ENCODE data around the gene SRPK2.

Gene SRPK2

DNA sequence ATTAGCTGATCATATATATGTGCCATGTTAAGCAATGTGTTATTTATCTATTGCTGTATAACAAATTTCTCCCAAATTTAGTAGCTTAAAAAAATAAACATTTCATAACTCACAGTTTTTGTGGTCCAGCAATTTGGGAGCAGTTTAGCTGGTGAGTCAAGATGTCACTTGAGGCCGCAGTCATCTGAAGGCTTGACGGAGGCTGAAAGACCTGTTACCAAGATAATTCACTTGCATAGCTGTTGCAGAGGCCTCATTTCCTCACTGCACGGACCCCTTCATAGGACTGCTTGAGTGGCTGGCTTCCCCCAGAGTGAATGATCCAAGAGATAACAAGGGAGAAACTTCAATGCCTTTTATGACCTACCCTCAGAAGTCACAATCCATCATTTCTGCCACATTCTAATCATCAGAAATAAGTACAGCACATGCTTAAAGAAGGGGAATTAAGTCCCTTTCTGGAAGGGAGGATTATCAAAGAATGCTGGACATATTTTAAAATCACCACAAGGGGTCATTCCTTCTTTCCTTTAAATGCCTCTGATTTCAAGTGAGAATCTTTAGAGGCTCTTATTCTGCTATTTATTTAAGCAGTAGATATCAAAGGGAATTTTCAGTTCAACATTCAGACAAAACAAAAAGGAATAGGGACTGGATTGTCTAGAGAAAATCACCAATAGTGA is 10.5 kb upstream of the SRPK2 start:
- POLR2A ChIA-PET = no interaction called here
- CTCF ChIA-PET = interaction anchor here (0.7 to 2.1 kb wide), 7 partner anchors 10 to 190 kb away, joined by 3 to 9 read pairs (median 3); partner anchors contain the start of gene SRPK2
- WGBS (ENCODE audit: insufficient coverage) = 89% methylated on average over 3 of the region's 3 CpGs

DNA sequence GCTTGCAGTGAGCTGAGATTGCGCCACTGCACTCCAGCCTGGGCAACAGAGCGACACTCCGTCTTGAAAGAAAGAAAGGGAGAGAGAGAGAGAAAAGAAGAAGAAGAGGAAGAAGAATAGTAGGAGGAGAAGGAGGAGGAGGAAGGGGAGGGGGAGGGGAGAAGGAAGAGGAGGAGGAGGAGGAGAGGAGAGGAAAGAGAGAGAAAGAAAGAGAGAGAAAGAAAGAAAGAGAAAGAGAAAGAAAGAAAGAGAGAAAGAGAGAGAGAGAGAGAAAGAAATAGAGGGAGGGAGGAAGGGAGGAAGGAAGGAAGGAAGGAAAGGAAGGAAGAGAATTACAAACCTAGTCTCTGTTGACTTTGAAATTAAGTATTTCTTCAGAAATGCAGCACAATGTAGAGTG is 7.8 kb upstream of the SRPK2 start:
- H3K27ac ChIP-seq (ENCODE audit: insufficient read depth in 1 of 2, low read depth in 1 of 2, low read length in 2 of 2, poor library complexity in 1 of 2, severe bottlenecking in 2 of 2) = no peak overlapping the region
- H3K4me3 ChIP-seq (ENCODE audit: control insufficient read depth in 1 of 7, extremely low read depth in 1 of 7, insufficient read depth in 4 of 7, low read depth in 2 of 7, low read length in 6 of 7) = no peak overlapping the region
- CTCF ChIA-PET = no interaction called here
- no peak for DNase-seq
- POLR2A ChIA-PET = interaction anchor here (0.6 kb wide), 1 partner anchor 1780 kb away, joined by 3 read pairs; no protein-coding TSS in a partner anchor
- no peaks in the 10 kb centered on the region for H3K27me3 ChIP-seq (replicated peaks in 2 of 5; ENCODE audit: control insufficient read depth in 4 of 5, insufficient read depth in 5 of 5, low read length in 4 of 5)
- H3K9me3 ChIP-seq (ENCODE audit: control extremely low read depth in 1 of 5, control insufficient read depth in 4 of 5, insufficient read depth in 2 of 5, low read depth in 1 of 5, low read length in 4 of 5) = no peaks in the 10 kb centered on the region
- peaks cover 0 to under 1% (median 0%) of the 10 kb centered on the region in 4 experiments for H3K4me1 ChIP-seq (ENCODE audit: control extremely low read depth in 1 of 4, control insufficient read depth in 4 of 4, insufficient read depth in 4 of 4, low read length in 3 of 4)
- WGBS (ENCODE audit: insufficient coverage) = 96% methylated on average over 3 of the region's 3 CpGs
- H3K36me3 ChIP-seq (ENCODE audit: control insufficient read depth in 4 of 4, insufficient read depth in 4 of 4, low read length in 3 of 4) = no peaks in the 10 kb centered on the region

More for the DNA sequence above, 10.5 kb upstream of the SRPK2 start:
- peak in 2 of 3 donors; percentile 28 to 42 for DNase-seq
- Histone ChIP-seq H3K36me3 (ENCODE audit: control insufficient read depth in 4 of 4, insufficient read depth in 4 of 4, low read length in 3 of 4) (no peaks in the 10 kb centered on the region), H3K27me3 (replicated peaks in 2 of 5; ENCODE audit: control insufficient read depth in 4 of 5, insufficient read depth in 5 of 5, low read length in 4 of 5) (no peaks in the 10 kb centered on the region), H3K27ac (ENCODE audit: insufficient read depth in 1 of 2, low read depth in 1 of 2, low read length in 2 of 2, poor library complexity in 1 of 2, severe bottlenecking in 2 of 2) (no peak overlapping the region), H3K9me3 (ENCODE audit: control extremely low read depth in 1 of 5, control insufficient read depth in 4 of 5, insufficient read depth in 2 of 5, low read depth in 1 of 5, low read length in 4 of 5) (no peaks in the 10 kb centered on the region), H3K4me3 (ENCODE audit: control insufficient read depth in 1 of 7, extremely low read depth in 1 of 7, insufficient read depth in 4 of 7, low read depth in 2 of 7, low read length in 6 of 7) (no peak overlapping the region), H3K4me1 (ENCODE audit: control extremely low read depth in 1 of 4, control insufficient read depth in 4 of 4, insufficient read depth in 4 of 4, low read length in 3 of 4) (peaks cover 0 to 4% (median 0%) of the 10 kb centered on the region in 4 experiments)

DNA sequence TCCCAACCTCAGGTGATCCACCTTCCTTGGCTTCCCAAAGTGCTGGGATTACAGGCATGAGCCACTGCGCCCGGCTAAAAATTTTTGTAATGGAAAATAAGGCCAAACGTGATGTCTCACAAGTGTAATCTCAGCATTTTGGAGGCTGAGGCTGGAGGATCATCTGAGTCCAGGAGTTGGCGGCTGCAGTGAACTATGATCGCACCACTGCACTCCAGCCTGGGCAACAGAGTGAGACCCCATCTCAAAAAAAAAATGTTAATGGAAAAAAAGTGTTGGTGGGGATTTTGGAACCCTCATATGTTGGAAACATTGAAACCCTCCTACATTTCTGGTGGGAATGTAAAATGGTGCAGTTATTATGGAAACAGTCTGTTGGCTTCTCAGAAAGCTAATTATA is 2.7 kb upstream of the SRPK2 start:
- POLR2A ChIA-PET = no interaction called here
- CTCF ChIA-PET = interaction anchor here (1.1 kb wide), 1 partner anchor 10 kb away, joined by 4 read pairs; no protein-coding TSS in a partner anchor
- Histone ChIP-seq H3K27ac (ENCODE audit: insufficient read depth in 1 of 2, low read depth in 1 of 2, low read length in 2 of 2, poor library complexity in 1 of 2, severe bottlenecking in 2 of 2) (no peak overlapping the region), H3K27me3 (replicated peaks in 2 of 5; ENCODE audit: control insufficient read depth in 4 of 5, insufficient read depth in 5 of 5, low read length in 4 of 5) (no peaks in the 10 kb centered on the region), H3K36me3 (ENCODE audit: control insufficient read depth in 4 of 4, insufficient read depth in 4 of 4, low read length in 3 of 4) (no peaks in the 10 kb centered on the region), H3K4me3 (ENCODE audit: control insufficient read depth in 1 of 7, extremely low read depth in 1 of 7, insufficient read depth in 4 of 7, low read depth in 2 of 7, low read length in 6 of 7) (no peak overlapping the region), H3K9me3 (ENCODE audit: control extremely low read depth in 1 of 5, control insufficient read depth in 4 of 5, insufficient read depth in 2 of 5, low read depth in 1 of 5, low read length in 4 of 5) (no peaks in the 10 kb centered on the region), H3K4me1 (ENCODE audit: control extremely low read depth in 1 of 4, control insufficient read depth in 4 of 4, insufficient read depth in 4 of 4, low read length in 3 of 4) (peaks cover 5 to 11% (median 9%) of the 10 kb centered on the region in 4 experiments)
- DNase-seq = no peak
- WGBS (ENCODE audit: insufficient coverage) = 98% methylated on average over 5 of the region's 5 CpGs

DNA sequence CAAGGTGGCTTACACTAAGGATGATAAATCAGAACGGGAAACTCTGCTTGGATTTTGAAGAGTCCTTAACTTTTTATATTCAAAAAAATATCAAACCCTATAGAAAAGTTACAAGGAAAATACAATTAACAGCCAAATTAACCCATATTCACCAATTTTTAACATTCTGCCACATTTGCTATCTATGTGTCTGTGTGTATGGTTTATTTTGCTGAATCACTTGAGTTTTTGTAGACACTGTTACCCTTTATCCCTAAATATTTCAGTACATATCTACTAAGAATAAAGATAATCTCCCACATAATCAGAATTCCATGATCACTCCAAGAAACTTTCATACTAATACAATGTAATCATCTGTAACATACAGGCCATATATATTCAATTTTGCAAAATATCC is 1.2 kb upstream of the SRPK2 start:
- CTCF ChIA-PET = interaction anchor here (1.1 kb wide), 1 partner anchor 9 kb away, joined by 3 read pairs; no protein-coding TSS in a partner anchor
- no peak for DNase-seq
- H3K9me3 ChIP-seq (ENCODE audit: control extremely low read depth in 1 of 5, control insufficient read depth in 4 of 5, insufficient read depth in 2 of 5, low read depth in 1 of 5, low read length in 4 of 5) = no peaks in the 10 kb centered on the region
- POLR2A ChIA-PET = no interaction called here
- no peak overlapping the region for H3K27ac ChIP-seq (ENCODE audit: insufficient read depth in 1 of 2, low read depth in 1 of 2, low read length in 2 of 2, poor library complexity in 1 of 2, severe bottlenecking in 2 of 2)
- H3K4me1 ChIP-seq (ENCODE audit: control extremely low read depth in 1 of 4, control insufficient read depth in 4 of 4, insufficient read depth in 4 of 4, low read length in 3 of 4) = peaks cover 5 to 11% (median 9%) of the 10 kb centered on the region in 4 experiments
- no CpG with 5 or more reads among the region's 1 CpG for WGBS (ENCODE audit: insufficient coverage)
- H3K27me3 ChIP-seq (replicated peaks in 2 of 5; ENCODE audit: control insufficient read depth in 4 of 5, insufficient read depth in 5 of 5, low read length in 4 of 5) = no peaks in the 10 kb centered on the region
- H3K36me3 ChIP-seq (ENCODE audit: control insufficient read depth in 4 of 4, insufficient read depth in 4 of 4, low read length in 3 of 4) = peaks cover 0 to 6% (median 0%) of the 10 kb centered on the region in 4 experiments
- no peak overlapping the region for H3K4me3 ChIP-seq (ENCODE audit: control insufficient read depth in 1 of 7, extremely low read depth in 1 of 7, insufficient read depth in 4 of 7, low read depth in 2 of 7, low read length in 6 of 7)

DNA sequence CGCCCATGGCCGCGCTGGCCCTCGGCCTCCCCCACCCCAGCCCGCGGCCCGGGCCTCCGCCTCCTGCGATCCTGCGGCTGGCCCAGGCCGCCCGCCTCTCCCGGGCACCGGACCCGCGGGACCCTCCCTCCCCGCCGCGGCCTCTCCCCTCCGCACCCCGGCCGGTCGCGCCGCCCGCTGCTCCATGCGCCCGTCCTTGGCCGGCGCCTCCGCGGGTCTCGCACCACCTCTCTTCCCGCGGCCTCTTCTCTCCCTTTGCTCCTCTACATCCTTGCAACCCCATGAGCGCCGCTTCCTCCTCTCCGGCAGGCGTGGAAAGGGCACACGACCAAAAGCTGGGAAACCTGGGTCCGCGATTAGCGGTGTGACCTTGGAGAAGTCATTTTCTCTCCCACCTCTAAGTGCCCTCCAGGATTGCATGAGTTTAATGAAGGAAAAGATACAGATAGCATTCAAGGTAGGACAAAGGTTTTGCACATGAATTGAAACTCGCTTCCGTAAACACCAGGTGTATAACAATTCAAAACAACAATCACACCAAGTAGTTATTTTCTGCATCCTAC is 448 bp upstream of the SRPK2 start:
- peak overlapping the region; percentile 37 to 88 (median 66) for H3K4me3 ChIP-seq (ENCODE audit: control insufficient read depth in 1 of 7, extremely low read depth in 1 of 7, insufficient read depth in 4 of 7, low read depth in 2 of 7, low read length in 6 of 7)
- peaks cover 0 to 6% (median 0%) of the 10 kb centered on the region in 4 experiments for H3K36me3 ChIP-seq (ENCODE audit: control insufficient read depth in 4 of 4, insufficient read depth in 4 of 4, low read length in 3 of 4)
- no peaks in the 10 kb centered on the region for H3K27me3 ChIP-seq (replicated peaks in 2 of 5; ENCODE audit: control insufficient read depth in 4 of 5, insufficient read depth in 5 of 5, low read length in 4 of 5)
- ChIA-PET CTCF (interaction anchor here (1.1 kb wide), 1 partner anchor 10 kb away, joined by 3 read pairs; no protein-coding TSS in a partner anchor), POLR2A (no interaction called here)
- WGBS (ENCODE audit: insufficient coverage) = 0% methylated on average over 23 of the region's 45 CpGs
- peaks cover 5 to 11% (median 9%) of the 10 kb centered on the region in 4 experiments for H3K4me1 ChIP-seq (ENCODE audit: control extremely low read depth in 1 of 4, control insufficient read depth in 4 of 4, insufficient read depth in 4 of 4, low read length in 3 of 4)
- no peaks in the 10 kb centered on the region for H3K9me3 ChIP-seq (ENCODE audit: control extremely low read depth in 1 of 5, control insufficient read depth in 4 of 5, insufficient read depth in 2 of 5, low read depth in 1 of 5, low read length in 4 of 5)
- no peak overlapping the region for H3K27ac ChIP-seq (ENCODE audit: insufficient read depth in 1 of 2, low read depth in 1 of 2, low read length in 2 of 2, poor library complexity in 1 of 2, severe bottlenecking in 2 of 2)
- DNase-seq = peak; percentile 39 to 68 (median 59)

DNA sequence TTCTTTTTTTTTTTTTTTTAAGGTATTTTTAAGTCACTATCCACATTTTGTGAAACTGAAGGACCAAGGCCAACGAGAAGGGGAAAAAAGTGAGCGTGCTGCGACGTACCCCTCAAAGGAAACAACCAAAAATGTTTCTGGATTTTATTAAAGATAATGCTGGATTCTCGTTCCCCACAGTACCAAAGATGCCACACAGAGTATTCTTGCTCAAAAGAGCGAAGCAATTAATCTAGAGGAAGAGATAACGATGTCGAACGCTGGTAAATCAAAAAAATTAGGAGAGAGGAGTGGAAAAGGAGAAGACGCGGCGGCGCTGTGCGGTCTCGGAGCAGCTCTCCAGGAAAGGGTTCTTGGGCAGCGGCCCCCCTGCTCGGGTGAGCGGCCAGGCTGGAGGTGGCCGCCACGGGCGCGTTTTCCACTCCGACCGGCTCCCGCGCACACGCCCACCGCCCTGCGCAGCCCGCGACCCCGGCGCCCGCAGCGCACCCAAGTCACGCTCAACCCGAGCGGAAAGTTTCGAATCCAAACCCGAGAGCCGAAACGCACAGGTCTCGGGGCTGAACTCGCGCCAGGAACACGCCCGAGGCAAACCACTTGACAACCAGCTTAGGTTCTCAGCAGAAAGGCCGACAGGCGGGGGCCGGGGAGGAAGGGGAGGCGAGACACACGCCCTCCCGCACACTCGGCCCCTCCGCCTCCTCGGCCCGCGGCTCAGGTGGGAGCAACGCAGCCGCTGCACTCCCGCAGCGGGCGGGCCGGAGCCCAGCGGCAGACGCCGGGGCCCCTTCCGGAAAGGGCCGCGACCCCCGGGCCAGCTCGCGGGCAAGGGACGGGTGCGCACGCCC is 989 bp downstream of the SRPK2 start:
- under 1% methylated on average over 58 of the region's 76 CpGs for WGBS (ENCODE audit: insufficient coverage)
- peak; percentile 34 to 73 (median 63) for DNase-seq
- no peaks in the 10 kb centered on the region for H3K9me3 ChIP-seq (ENCODE audit: control extremely low read depth in 1 of 5, control insufficient read depth in 4 of 5, insufficient read depth in 2 of 5, low read depth in 1 of 5, low read length in 4 of 5)
- H3K36me3 ChIP-seq (ENCODE audit: control insufficient read depth in 4 of 4, insufficient read depth in 4 of 4, low read length in 3 of 4) = peaks cover 0 to 6% (median 0%) of the 10 kb centered on the region in 4 experiments
- peak overlapping the region in 1 of 2 experiments; percentile 49 for H3K27ac ChIP-seq (ENCODE audit: insufficient read depth in 1 of 2, low read depth in 1 of 2, low read length in 2 of 2, poor library complexity in 1 of 2, severe bottlenecking in 2 of 2)
- H3K4me3 ChIP-seq (ENCODE audit: control insufficient read depth in 1 of 7, extremely low read depth in 1 of 7, insufficient read depth in 4 of 7, low read depth in 2 of 7, low read length in 6 of 7) = peak overlapping the region; percentile 47 to 88 (median 85)
- H3K27me3 ChIP-seq (replicated peaks in 2 of 5; ENCODE audit: control insufficient read depth in 4 of 5, insufficient read depth in 5 of 5, low read length in 4 of 5) = no peaks in the 10 kb centered on the region
- ChIA-PET CTCF (interaction anchor here (1.4 to 1.9 kb wide), 2 partner anchors 11 to 42 kb away, joined by 3 to 5 read pairs; no protein-coding TSS in a partner anchor), POLR2A (interaction anchor here (0.7 kb wide), 1 partner anchor 684 kb away, joined by 3 read pairs; no protein-coding TSS in a partner anchor)
- H3K4me1 ChIP-seq (ENCODE audit: control extremely low read depth in 1 of 4, control insufficient read depth in 4 of 4, insufficient read depth in 4 of 4, low read length in 3 of 4) = peaks cover 5 to 11% (median 9%) of the 10 kb centered on the region in 4 experiments
